CD14-positive monocyte (primary cell): ENCODE results near the gene CTU1. TPM values are rescaled to one million over a fixed set of nuclear protein-coding genes. Genes with fewer than 3 reads are reported as not detected.

Experiments
- DNase-seq, 3 donors: peaks; one replicate each; pipeline ENCODE4 v3.0.0-alpha.2; 2011 to 2022
- H2AFZ ChIP-seq: 2 replicates; pipeline ENCODE4 v1.6.0; 2012; ENCODE audit warnings: mild to moderate bottlenecking, low read depth, low read length, inconsistent platforms; ENCODE audit not compliant: insufficient read depth, poor library complexity, severe bottlenecking
- H3K27ac ChIP-seq, 2 donors: 1 replicate in 1 of 2; 2 replicates in 1 of 2; pipeline ENCODE4 v1.5.1; 2012 to 2013; ENCODE audit warnings: low read length in 2 of 2, control low read depth in 1 of 2, inconsistent platforms in 1 of 2, low read depth in 1 of 2, mild to moderate bottlenecking in 1 of 2
- H3K27me3 ChIP-seq, 2 donors: one replicate each; pipeline versions ENCODE4 v1.6.0 to v1.6.1; 2011 to 2013; ENCODE audit warnings: low read length in 2 of 2; ENCODE audit not compliant: control insufficient read depth in 2 of 2, insufficient read depth in 2 of 2
- H3K36me3 ChIP-seq, 2 donors: replicated peaks in 1 of 2; 1 replicate in 1 of 2; 2 replicates in 1 of 2; pipeline versions ENCODE4 v1.5.1 to v1.6.1; 2012 to 2013; ENCODE audit warnings: low read length in 2 of 2, control low read depth in 1 of 2, inconsistent platforms in 1 of 2, mild to moderate bottlenecking in 1 of 2; ENCODE audit not compliant: insufficient read depth in 2 of 2, control insufficient read depth in 1 of 2
- H3K4me1 ChIP-seq, 2 donors: 1 replicate in 1 of 2; 2 replicates in 1 of 2; pipeline versions ENCODE4 v1.5.1 to v1.6.1; 2012 to 2013; ENCODE audit warnings: low read length in 2 of 2, control low read depth in 1 of 2, inconsistent platforms in 1 of 2, mild to moderate bottlenecking in 1 of 2, moderate library complexity in 1 of 2; ENCODE audit not compliant: insufficient read depth in 2 of 2, control insufficient read depth in 1 of 2
- H3K4me2 ChIP-seq: replicated peaks from 2 replicates; pipeline ENCODE3; 2012; ENCODE audit warnings: low read length, moderate library complexity, mild to moderate bottlenecking; ENCODE audit not compliant: poor library complexity, severe bottlenecking; ENCODE audit errors: extremely low read depth
- H3K4me3 ChIP-seq, 3 experiments: fragments of 200-600 bp in 1 of 3; sonication (generic) in 1 of 3; replicated peaks in 1 of 3; 1 replicate in 2 of 3; 2 replicates in 1 of 3; pipeline ENCODE4 v1.5.1; 2011 to 2013; ENCODE audit warnings: low read length in 3 of 3, mild to moderate bottlenecking in 3 of 3, control low read depth in 2 of 3, low read depth in 2 of 3, inconsistent platforms in 1 of 3, moderate library complexity in 1 of 3
- H3K79me2 ChIP-seq: 2 replicates; pipeline ENCODE4 v1.6.0; 2012; ENCODE audit warnings: mild to moderate bottlenecking, control low read depth, inconsistent platforms, low read length, moderate library complexity; ENCODE audit not compliant: insufficient read depth
- H3K9ac ChIP-seq: 2 replicates; pipeline ENCODE4 v1.6.0; 2017; ENCODE audit warnings: low read length, mild to moderate bottlenecking; ENCODE audit not compliant: insufficient read depth, poor library complexity, severe bottlenecking
- H3K9me3 ChIP-seq, 2 donors: replicated peaks in 1 of 2; 1 replicate in 1 of 2; 2 replicates in 1 of 2; pipeline versions ENCODE4 v1.5.1 to v1.6.1; 2012 to 2013; ENCODE audit warnings: low read length in 2 of 2, control low read depth in 1 of 2; ENCODE audit not compliant: control insufficient read depth in 1 of 2, insufficient read depth in 1 of 2
- H4K20me1 ChIP-seq: 2 replicates; pipeline ENCODE4 v1.6.0; 2012; ENCODE audit warnings: mild to moderate bottlenecking, low read length, control low read depth, moderate library complexity; ENCODE audit not compliant: insufficient read depth
- H3K27ac Mint-ChIP-seq, 7 donors: one replicate each; pipeline ENCODE4 v1.8.0; 2020; ENCODE audit warnings: mild to moderate bottlenecking in 7 of 7, mixed read lengths in 7 of 7, moderate library complexity in 6 of 7, inconsistent platforms in 2 of 7
- H3K27me3 Mint-ChIP-seq, 3 donors: one replicate each; pipeline ENCODE4 v1.8.0; 2021 to 2022; ENCODE audit warnings: low read depth in 3 of 3, mild to moderate bottlenecking in 3 of 3, mixed read lengths in 3 of 3, moderate library complexity in 3 of 3, inconsistent platforms in 1 of 3
- H3K36me3 Mint-ChIP-seq, 2 donors: one replicate each; pipeline ENCODE4 v1.8.0; 2020; ENCODE audit warnings: mixed read lengths in 2 of 2, inconsistent platforms in 1 of 2, mild to moderate bottlenecking in 1 of 2
- H3K4me1 Mint-ChIP-seq: one replicate; pipeline ENCODE4 v1.8.0; 2020; ENCODE audit warnings: mild to moderate bottlenecking, mixed read lengths
- H3K4me3 Mint-ChIP-seq, 2 donors: one replicate each; pipeline ENCODE4 v1.8.0; 2020; ENCODE audit warnings: mild to moderate bottlenecking in 2 of 2, mixed read lengths in 2 of 2, moderate library complexity in 1 of 2
- H3K9me3 Mint-ChIP-seq, 7 donors: one replicate each; pipeline ENCODE4 v1.8.0; 2020 to 2022; ENCODE audit warnings: mixed read lengths in 7 of 7, mild to moderate bottlenecking in 6 of 7, moderate library complexity in 6 of 7, inconsistent platforms in 2 of 7
- CTCF ChIP-seq: fragments of 200-600 bp; IDR thresholded peaks from one replicate; pipeline ENCODE4 v1.8.0; 2022; ENCODE audit warnings: antibody characterized with exemption, mild to moderate bottlenecking
- WGBS: methylation state at CpG from one replicate; pipeline ENCODE4 v1.1.5; 2013; ENCODE audit warnings: missing lambda C conversion rate; ENCODE audit not compliant: insufficient coverage; 5-methylcytosine and 5-hydroxymethylcytosine counted together
- intact Hi-C, 2 donors: fragments of 100-400 bp; cut with micrococcal nuclease; formaldehyde crosslinking; loops; one replicate each; pipeline versions ENCODE4 v1.15.0 to v1.15.1; 2023
- polyA plus RNA-seq, 3 donors: library from polyadenylated mRNA; depleted of rRNA in 1 of 3; unstranded in 2 of 3; stranded (reverse) in 1 of 3; fragments of 300-500 nt in 2 of 3; fragments of >200 nt in 1 of 3; fragmentation: Illumina TruSeq in 2 of 3; gene quantifications; 1 replicate in 2 of 3; 2 replicates in 1 of 3; pipeline ENCODE4 v1.2.3, GENCODE V29; 2012 to 2021

CTU1 gene
- polyA plus RNA-seq, 3 donors, result 0.75 to 3.0 (median 2.9) TPM

GRCh38 chr19:51119611-51120010, 11.4 kb upstream of the CTU1 start:
- H3K9ac ChIP-seq, result no peak overlapping the region
- Mint-ChIP-seq H3K9me3 (peaks cover 0 to 2% (median 0%) of the 10 kb centered on the region in 7 donors), H3K27ac (peak overlapping the region; percentile 64 to 100 (median 98)), H3K36me3 (peaks cover 1 to 10% of the 10 kb centered on the region in 2 donors), H3K4me1 (peaks cover 74% of the 10 kb centered on the region), H3K4me3 (peak overlapping the region in 1 of 2 donors; percentile 35), H3K27me3 (peaks cover 0 to 5% (median 4%) of the 10 kb centered on the region in 3 donors)
- H3K4me2 ChIP-seq, result no peak overlapping the region
- H3K27me3 ChIP-seq, result no peaks in the 10 kb centered on the region
- DNase-seq, result peak in 1 of 3 donors; percentile 49
- peak overlapping the region; percentile 97 to 100 for H3K27ac ChIP-seq
- intact Hi-C loops, result no loop called here
- peaks cover 69 to 71% of the 10 kb centered on the region in 2 donors for H3K4me1 ChIP-seq
- peak overlapping the region in 1 of 3 experiments; percentile 7 for H3K4me3 ChIP-seq
- TF ChIP-seq CTCF, result no peak
- H4K20me1 ChIP-seq, result no peaks in the 10 kb centered on the region
- H2AFZ ChIP-seq, result peak overlapping the region; percentile 52
- WGBS, result no CpG with 5 or more reads among the region's 6 CpGs
- no peaks in the 10 kb centered on the region for H3K36me3 ChIP-seq
- H3K79me2 ChIP-seq, result peaks cover 20% of the 10 kb centered on the region
- H3K9me3 ChIP-seq, result no peaks in the 10 kb centered on the region

GRCh38 chr19:51119101-51119500, 10.9 kb upstream of the CTU1 start:
- H3K4me3 Mint-ChIP-seq, result no peak overlapping the region

More at GRCh38 chr19:51119101-51119500, 10.9 kb upstream of the CTU1 start:
- intact Hi-C loops, result no loop called here
- H3K36me3 Mint-ChIP-seq, result peaks cover 1 to 10% of the 10 kb centered on the region in 2 donors
- no peak overlapping the region for H3K9ac ChIP-seq
- no peak overlapping the region for H3K4me3 ChIP-seq
- no peaks in the 10 kb centered on the region for H3K9me3 ChIP-seq
- no peaks in the 10 kb centered on the region for H3K36me3 ChIP-seq
- H3K79me2 ChIP-seq, result peaks cover 15% of the 10 kb centered on the region
- no peak for TF ChIP-seq CTCF
- H3K27me3 ChIP-seq, result no peaks in the 10 kb centered on the region
- peaks cover 69 to 71% of the 10 kb centered on the region in 2 donors for H3K4me1 ChIP-seq
- no peaks in the 10 kb centered on the region for H4K20me1 ChIP-seq
- peak overlapping the region; percentile 52 for H2AFZ ChIP-seq
- peak overlapping the region in 1 of 2 donors; percentile 100 for H3K27ac ChIP-seq
- no peak overlapping the region for H3K4me2 ChIP-seq
- H3K4me1 Mint-ChIP-seq, result peaks cover 74% of the 10 kb centered on the region
- H3K9me3 Mint-ChIP-seq, result peaks cover 0 to 2% (median 0%) of the 10 kb centered on the region in 7 donors
- peaks cover 0 to 5% (median 3%) of the 10 kb centered on the region in 3 donors for H3K27me3 Mint-ChIP-seq
- 43% methylated on average over 2 of the region's 4 CpGs for WGBS
- DNase-seq, result no peak
- peak overlapping the region in 3 of 7 donors; percentile 64 to 98 (median 68) for H3K27ac Mint-ChIP-seq
